GM18858 (cell line): ENCODE data around the gene LAMC2.
"Not testable (repeated sequence)": the region's sequence is repeated elsewhere in the genome, so short reads cannot be mapped to it uniquely, and the experiment has no call there.

ENCODE experiments used
- ATAC-seq: cut with Tn5 transposase; IDR thresholded peaks from one replicate; pipeline ENCODE4 v1.9.1; 2021; ENCODE audit not compliant: unreplicated experiment

Gene LAMC2

GRCh38 chr1:183185941-183186490, at the start of gene LAMC2:
TSS of gene LAMC2 (plus strand) at chr1:183186264. CDS start at chr1:183186353, 89 bp downstream.
- no peak for ATAC-seq

GRCh38 chr1:183137782-183138181, 48.3 kb upstream of the LAMC2 start:
- ATAC-seq, result no peak

GRCh38 chr1:183138301-183138700, 47.8 kb upstream of the LAMC2 start:
- no peak for ATAC-seq

- ATAC-seq, result no peak
Observed at GRCh38 chr1:183139281-183139942, 46.7 kb upstream of the LAMC2 start.

GRCh38 chr1:183140633-183141032, 45.4 kb upstream of the LAMC2 start:
- no peak for ATAC-seq

- ATAC-seq, result no peak
Observed at GRCh38 chr1:183142171-183142570, 43.9 kb upstream of the LAMC2 start.

- no peak for ATAC-seq
Observed at GRCh38 chr1:183143576-183144315, 42.3 kb upstream of the LAMC2 start.

GRCh38 chr1:183144752-183145151, 41.3 kb upstream of the LAMC2 start:
- no peak for ATAC-seq

- no peak for ATAC-seq
Observed at GRCh38 chr1:183147735-183148134, 38.3 kb upstream of the LAMC2 start.

- ATAC-seq, result no peak
Observed at GRCh38 chr1:183148599-183148998, 37.5 kb upstream of the LAMC2 start.

- ATAC-seq, result no peak
Observed at GRCh38 chr1:183149273-183149672, 36.8 kb upstream of the LAMC2 start.

GRCh38 chr1:183150032-183150431, 36.0 kb upstream of the LAMC2 start:
- not testable (repeated sequence) for ATAC-seq

- ATAC-seq, result no peak
Observed at GRCh38 chr1:183150445-183150844, 35.6 kb upstream of the LAMC2 start.

- no peak for ATAC-seq
Observed at GRCh38 chr1:183152180-183152579, 33.9 kb upstream of the LAMC2 start.

GRCh38 chr1:183155939-183156338, 30.1 kb upstream of the LAMC2 start:
- ATAC-seq, result no peak

GRCh38 chr1:183159960-183160359, 26.1 kb upstream of the LAMC2 start:
- no peak for ATAC-seq

GRCh38 chr1:183161391-183161790, 24.7 kb upstream of the LAMC2 start:
- no peak for ATAC-seq

GRCh38 chr1:183163316-183163715, 22.7 kb upstream of the LAMC2 start:
- no peak for ATAC-seq

GRCh38 chr1:183164340-183164739, 21.7 kb upstream of the LAMC2 start:
- no peak for ATAC-seq

GRCh38 chr1:183164963-183165362, 21.1 kb upstream of the LAMC2 start:
- no peak for ATAC-seq

- ATAC-seq, result no peak
Observed at GRCh38 chr1:183165456-183165855, 20.6 kb upstream of the LAMC2 start.

GRCh38 chr1:183166454-183166853, 19.6 kb upstream of the LAMC2 start:
- no peak for ATAC-seq
